Measurements from ENCODE around the gene UBXN7.
"Not testable (repeated sequence)": the region's sequence is repeated elsewhere in the genome, so short reads cannot be mapped to it uniquely, and the experiment has no call there.

UBXN7 gene

GRCh38 chr3:196321162-196321561 is 111.1 kb downstream of the UBXN7 start:
- TF ChIP-seq, protein P1, sequence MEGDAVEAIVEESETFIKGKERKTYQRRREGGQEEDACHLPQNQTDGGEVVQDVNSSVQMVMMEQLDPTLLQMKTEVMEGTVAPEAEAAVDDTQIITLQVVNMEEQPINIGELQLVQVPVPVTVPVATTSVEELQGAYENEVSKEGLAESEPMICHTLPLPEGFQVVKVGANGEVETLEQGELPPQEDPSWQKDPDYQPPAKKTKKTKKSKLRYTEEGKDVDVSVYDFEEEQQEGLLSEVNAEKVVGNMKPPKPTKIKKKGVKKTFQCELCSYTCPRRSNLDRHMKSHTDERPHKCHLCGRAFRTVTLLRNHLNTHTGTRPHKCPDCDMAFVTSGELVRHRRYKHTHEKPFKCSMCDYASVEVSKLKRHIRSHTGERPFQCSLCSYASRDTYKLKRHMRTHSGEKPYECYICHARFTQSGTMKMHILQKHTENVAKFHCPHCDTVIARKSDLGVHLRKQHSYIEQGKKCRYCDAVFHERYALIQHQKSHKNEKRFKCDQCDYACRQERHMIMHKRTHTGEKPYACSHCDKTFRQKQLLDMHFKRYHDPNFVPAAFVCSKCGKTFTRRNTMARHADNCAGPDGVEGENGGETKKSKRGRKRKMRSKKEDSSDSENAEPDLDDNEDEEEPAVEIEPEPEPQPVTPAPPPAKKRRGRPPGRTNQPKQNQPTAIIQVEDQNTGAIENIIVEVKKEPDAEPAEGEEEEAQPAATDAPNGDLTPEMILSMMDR (IDR thresholded peaks at IDR 0.05; ENCODE audit: low read depth, low read length): no peak
- no peak for DNase-seq (ENCODE audit: extremely low read depth, low read depth)

- TF ChIP-seq, protein P1 (IDR thresholded peaks at IDR 0.05; ENCODE audit: low read depth, low read length): no peak
- DNase-seq (ENCODE audit: extremely low read depth, low read depth): no peak
Observed at GRCh38 chr3:196320137-196320536, 112.1 kb downstream of the UBXN7 start.

DNA sequence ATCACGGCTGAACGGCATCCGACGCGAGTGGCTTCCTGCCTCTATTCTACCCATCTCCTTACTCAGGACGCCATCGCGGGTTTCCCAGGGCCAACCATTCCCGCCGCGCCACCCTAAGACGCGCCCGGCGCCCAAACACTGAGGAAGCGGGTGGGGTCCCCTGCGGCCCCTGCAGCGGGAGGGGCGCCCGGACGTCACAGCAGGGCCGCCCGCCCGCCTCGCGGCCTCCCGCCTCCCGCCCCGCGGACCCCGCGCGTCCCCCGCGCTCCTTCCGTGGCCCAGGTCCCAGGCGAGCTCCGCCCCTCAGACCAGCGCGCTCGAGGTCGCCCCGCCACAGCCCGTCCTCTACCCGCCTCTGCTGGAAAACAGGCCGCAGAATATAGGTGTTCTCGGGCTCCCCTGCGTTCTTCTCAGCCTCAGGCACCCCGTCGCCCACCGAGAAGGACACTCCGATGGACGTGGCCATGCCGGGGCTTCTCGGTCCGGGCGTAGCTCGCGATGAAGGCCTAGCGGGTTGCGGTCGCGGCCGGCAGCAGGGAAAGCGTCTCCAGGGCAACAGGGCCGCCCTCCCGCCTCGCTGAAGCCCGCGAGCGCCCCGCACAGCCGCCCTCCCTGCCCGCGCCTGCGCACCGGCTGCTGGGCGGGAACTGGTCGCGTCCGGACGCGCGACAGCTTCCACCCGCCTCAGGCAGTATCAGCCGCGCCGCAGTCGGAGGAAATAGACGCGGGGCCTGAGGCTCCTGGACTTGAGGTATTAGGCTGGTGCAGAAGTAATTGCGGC is 114.3 kb downstream of the UBXN7 start, which contains the start of gene DYNLT2B:
TSS of gene DYNLT2B (minus strand) at position 554 of the 781 bp plus-strand sequence. CDS start at position 466, 88 bp downstream.
- TF ChIP-seq, protein P1 (IDR thresholded peaks at IDR 0.05; ENCODE audit: low read depth, low read length): no peak
- peak; percentile 73 for DNase-seq (ENCODE audit: extremely low read depth, low read depth)

DNA sequence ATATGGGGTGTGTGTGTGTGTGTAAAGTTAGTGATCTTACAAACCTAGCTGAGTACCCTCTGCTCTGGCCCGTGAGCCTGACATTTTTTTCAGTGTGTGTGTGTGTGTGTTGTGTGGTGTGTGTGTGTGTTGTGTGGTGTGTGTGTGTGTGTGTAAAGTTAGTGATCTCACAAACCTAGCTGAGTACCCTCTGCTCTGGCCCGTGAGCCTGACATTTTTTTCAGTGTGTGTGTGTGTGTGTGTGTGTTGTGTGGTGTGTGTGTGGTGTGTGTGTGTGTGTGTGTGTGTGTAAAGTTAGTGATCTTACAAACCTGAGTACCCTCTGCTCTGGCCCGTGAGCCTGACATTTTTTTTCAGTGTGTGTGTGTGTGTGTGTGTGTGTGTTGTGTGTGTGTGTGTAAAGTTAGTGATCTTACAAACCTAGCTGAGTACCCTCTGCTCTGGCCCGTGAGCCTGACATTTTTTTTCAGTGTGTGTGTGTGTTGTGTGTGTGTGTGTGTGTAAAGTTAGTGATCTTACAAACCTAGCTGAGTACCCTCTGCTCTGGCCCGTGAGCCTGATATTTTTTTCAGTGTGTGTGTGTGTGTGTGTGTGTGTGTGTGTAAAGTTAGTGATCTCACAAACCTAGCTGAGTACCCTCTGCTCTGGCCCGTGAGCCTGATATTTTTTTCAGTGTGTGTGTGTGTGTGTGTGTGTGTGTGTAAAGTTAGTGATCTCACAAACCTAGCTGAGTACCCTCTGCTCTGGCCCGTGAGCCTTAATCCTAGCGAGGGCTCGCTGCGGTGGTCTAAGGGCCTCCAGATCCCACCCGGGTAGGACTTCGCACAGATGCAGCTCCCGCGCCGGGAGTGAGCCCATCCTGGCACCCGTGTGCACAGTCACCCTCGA is 115.2 kb downstream of the UBXN7 start:
- not testable (repeated sequence) for DNase-seq (ENCODE audit: extremely low read depth, low read depth)

- no peak for DNase-seq (ENCODE audit: extremely low read depth, low read depth)
- TF ChIP-seq, protein P1 (IDR thresholded peaks at IDR 0.05; ENCODE audit: low read depth, low read length): no peak
Observed at GRCh38 chr3:196315821-196316220, 116.4 kb downstream of the UBXN7 start.

- TF ChIP-seq, protein P1 (IDR thresholded peaks at IDR 0.05; ENCODE audit: low read depth, low read length): no peak
- no peak for DNase-seq (ENCODE audit: extremely low read depth, low read depth)
Observed at GRCh38 chr3:196314597-196314996, 117.6 kb downstream of the UBXN7 start.

- not testable (repeated sequence) for DNase-seq (ENCODE audit: extremely low read depth, low read depth)
Observed at GRCh38 chr3:196314086-196314485, 118.1 kb downstream of the UBXN7 start.

DNA sequence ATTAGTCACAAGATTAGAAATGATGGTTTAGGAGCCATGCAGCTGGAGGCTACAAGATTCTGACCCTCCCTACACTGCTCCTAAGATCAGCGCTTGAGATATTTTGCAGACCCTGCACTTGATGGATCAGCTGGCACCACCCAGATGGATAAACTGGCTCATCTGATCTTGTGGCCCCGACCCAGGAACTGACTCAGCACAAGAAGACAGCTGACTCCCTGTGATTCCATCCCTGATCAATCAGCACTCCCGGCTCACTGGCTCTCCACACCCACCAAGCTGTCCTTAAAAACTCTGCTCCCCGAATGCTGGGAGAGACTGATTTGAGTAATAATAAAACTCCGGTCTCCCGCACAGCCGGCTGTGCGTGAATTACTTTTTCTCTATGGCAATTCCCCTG is 129.3 kb downstream of the UBXN7 start:
- not testable (repeated sequence) for DNase-seq (ENCODE audit: extremely low read depth, low read depth)

DNA sequence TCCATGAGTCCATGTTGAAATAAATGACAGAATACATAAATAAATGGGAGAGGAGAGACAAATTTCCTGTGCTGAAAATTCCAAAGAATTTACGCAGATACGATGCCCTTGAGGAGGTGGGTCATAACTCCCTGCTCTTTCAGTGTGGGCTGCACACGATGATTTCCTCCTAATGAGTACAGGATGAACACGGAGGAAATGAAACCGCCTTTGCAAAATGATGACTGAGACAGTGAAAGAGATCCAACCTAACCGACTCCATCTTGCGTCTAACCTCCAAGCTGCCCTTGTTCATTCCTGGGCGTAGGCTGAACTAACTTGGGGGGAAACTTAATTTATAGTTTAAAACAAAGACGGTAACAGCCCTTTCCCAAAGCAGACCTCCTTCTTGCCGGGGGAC is 129.7 kb downstream of the UBXN7 start:
- not testable (repeated sequence) for DNase-seq (ENCODE audit: extremely low read depth, low read depth)
